ENCODE measurements around the gene CEL.

CEL gene

DNA sequence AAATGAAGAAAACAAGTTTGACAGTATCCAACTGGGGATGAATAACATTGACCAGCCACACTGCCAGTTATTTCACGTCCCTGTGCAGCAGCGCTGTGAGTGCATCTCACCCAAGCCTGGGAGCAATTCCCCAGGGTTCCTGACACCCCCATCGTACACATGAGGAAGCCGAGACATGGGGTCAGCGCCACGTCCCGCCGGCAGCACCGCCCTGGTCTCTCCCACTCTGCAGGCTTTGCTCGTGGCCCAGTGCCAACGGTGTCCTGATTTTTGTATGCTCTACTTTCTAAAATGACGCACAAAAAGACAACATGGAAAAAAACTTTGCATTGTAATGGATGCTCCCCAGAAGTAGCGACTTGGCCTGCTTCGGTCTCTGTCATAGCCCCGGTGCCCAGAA is 16.6 kb upstream of the CEL start:
- TF ChIP-seq BACH2 (CRISPR knock-in tag; IDR thresholded peaks at IDR 0.05; ENCODE audit: borderline replicate concordance), result no peak
- TF ChIP-seq ZNF70 (CRISPR knock-in tag; IDR thresholded peaks at IDR 0.05), result no peak
- TF ChIP-seq GLIS3 (CRISPR knock-in tag; IDR thresholded peaks at IDR 0.05), result no peak
- TF ChIP-seq TOX (CRISPR knock-in tag; IDR thresholded peaks at IDR 0.05; ENCODE audit: borderline replicate concordance), result no peak
- TF ChIP-seq ESRRG (CRISPR knock-in tag; IDR thresholded peaks at IDR 0.05), result no peak
- TF ChIP-seq SNAI2 (CRISPR knock-in tag; IDR thresholded peaks at IDR 0.05), result no peak
- no peak for TF ChIP-seq ZNF565 (CRISPR knock-in tag; conservative IDR thresholded peaks at IDR 0.05; ENCODE audit: low read depth)
- no peak for TF ChIP-seq POU6F1 (CRISPR knock-in tag; IDR thresholded peaks at IDR 0.05; ENCODE audit: borderline replicate concordance, low read depth)
- no peak for TF ChIP-seq PPARA (CRISPR knock-in tag; IDR thresholded peaks at IDR 0.05; ENCODE audit: borderline replicate concordance)
- ATAC-seq, result no peak

- ATAC-seq, result no peak
- TF ChIP-seq PPARA (CRISPR knock-in tag; IDR thresholded peaks at IDR 0.05; ENCODE audit: borderline replicate concordance) (no peak), ZC3H10 (CRISPR knock-in tag; IDR thresholded peaks at IDR 0.05) (no peak), ZNF8 (CRISPR knock-in tag; IDR thresholded peaks at IDR 0.05) (no peak), SNAI2 (CRISPR knock-in tag; IDR thresholded peaks at IDR 0.05) (no peak), POU6F1 (CRISPR knock-in tag; IDR thresholded peaks at IDR 0.05; ENCODE audit: borderline replicate concordance, low read depth) (no peak), CSDC2 (CRISPR knock-in tag; IDR thresholded peaks at IDR 0.05) (no peak), ISL1 (CRISPR knock-in tag; IDR thresholded peaks at IDR 0.05) (no peak), ARNTL (CRISPR knock-in tag; IDR thresholded peaks at IDR 0.05; ENCODE audit: borderline replicate concordance, low read depth) (no peak), BACH2 (CRISPR knock-in tag; IDR thresholded peaks at IDR 0.05; ENCODE audit: borderline replicate concordance) (no peak), TOX (CRISPR knock-in tag; IDR thresholded peaks at IDR 0.05; ENCODE audit: borderline replicate concordance) (no peak), ZFP30 (CRISPR knock-in tag; IDR thresholded peaks at IDR 0.05) (no peak), ZNF70 (CRISPR knock-in tag; IDR thresholded peaks at IDR 0.05) (no peak), ZNF565 (CRISPR knock-in tag; conservative IDR thresholded peaks at IDR 0.05; ENCODE audit: low read depth) (no peak), ZFP3 (CRISPR knock-in tag; IDR thresholded peaks at IDR 0.05) (no peak), TCF4 (CRISPR knock-in tag; IDR thresholded peaks at IDR 0.05; ENCODE audit: borderline replicate concordance) (no peak), GLIS3 (CRISPR knock-in tag; IDR thresholded peaks at IDR 0.05) (no peak)
- TF ChIP-seq, protein P1, sequence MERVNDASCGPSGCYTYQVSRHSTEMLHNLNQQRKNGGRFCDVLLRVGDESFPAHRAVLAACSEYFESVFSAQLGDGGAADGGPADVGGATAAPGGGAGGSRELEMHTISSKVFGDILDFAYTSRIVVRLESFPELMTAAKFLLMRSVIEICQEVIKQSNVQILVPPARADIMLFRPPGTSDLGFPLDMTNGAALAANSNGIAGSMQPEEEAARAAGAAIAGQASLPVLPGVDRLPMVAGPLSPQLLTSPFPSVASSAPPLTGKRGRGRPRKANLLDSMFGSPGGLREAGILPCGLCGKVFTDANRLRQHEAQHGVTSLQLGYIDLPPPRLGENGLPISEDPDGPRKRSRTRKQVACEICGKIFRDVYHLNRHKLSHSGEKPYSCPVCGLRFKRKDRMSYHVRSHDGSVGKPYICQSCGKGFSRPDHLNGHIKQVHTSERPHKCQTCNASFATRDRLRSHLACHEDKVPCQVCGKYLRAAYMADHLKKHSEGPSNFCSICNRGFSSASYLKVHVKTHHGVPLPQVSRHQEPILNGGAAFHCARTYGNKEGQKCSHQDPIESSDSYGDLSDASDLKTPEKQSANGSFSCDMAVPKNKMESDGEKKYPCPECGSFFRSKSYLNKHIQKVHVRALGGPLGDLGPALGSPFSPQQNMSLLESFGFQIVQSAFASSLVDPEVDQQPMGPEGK (CRISPR knock-in tag; IDR thresholded peaks at IDR 0.05; ENCODE audit: borderline replicate concordance), result no peak
- TF ChIP-seq, protein P2, sequence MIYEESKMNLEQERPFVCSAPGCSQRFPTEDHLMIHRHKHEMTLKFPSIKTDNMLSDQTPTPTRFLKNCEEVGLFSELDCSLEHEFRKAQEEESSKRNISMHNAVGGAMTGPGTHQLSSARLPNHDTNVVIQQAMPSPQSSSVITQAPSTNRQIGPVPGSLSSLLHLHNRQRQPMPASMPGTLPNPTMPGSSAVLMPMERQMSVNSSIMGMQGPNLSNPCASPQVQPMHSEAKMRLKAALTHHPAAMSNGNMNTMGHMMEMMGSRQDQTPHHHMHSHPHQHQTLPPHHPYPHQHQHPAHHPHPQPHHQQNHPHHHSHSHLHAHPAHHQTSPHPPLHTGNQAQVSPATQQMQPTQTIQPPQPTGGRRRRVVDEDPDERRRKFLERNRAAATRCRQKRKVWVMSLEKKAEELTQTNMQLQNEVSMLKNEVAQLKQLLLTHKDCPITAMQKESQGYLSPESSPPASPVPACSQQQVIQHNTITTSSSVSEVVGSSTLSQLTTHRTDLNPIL (CRISPR knock-in tag; IDR thresholded peaks at IDR 0.05; ENCODE audit: low read depth), result no peak
- TF ChIP-seq, protein P3, sequence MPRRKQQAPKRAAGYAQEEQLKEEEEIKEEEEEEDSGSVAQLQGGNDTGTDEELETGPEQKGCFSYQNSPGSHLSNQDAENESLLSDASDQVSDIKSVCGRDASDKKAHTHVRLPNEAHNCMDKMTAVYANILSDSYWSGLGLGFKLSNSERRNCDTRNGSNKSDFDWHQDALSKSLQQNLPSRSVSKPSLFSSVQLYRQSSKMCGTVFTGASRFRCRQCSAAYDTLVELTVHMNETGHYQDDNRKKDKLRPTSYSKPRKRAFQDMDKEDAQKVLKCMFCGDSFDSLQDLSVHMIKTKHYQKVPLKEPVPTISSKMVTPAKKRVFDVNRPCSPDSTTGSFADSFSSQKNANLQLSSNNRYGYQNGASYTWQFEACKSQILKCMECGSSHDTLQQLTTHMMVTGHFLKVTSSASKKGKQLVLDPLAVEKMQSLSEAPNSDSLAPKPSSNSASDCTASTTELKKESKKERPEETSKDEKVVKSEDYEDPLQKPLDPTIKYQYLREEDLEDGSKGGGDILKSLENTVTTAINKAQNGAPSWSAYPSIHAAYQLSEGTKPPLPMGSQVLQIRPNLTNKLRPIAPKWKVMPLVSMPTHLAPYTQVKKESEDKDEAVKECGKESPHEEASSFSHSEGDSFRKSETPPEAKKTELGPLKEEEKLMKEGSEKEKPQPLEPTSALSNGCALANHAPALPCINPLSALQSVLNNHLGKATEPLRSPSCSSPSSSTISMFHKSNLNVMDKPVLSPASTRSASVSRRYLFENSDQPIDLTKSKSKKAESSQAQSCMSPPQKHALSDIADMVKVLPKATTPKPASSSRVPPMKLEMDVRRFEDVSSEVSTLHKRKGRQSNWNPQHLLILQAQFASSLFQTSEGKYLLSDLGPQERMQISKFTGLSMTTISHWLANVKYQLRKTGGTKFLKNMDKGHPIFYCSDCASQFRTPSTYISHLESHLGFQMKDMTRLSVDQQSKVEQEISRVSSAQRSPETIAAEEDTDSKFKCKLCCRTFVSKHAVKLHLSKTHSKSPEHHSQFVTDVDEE (CRISPR knock-in tag; IDR thresholded peaks at IDR 0.05), result no peak
These were observed 15.4 kb upstream of the CEL start for GRCh38 chr9:133046196-133046899.

GRCh38 chr9:133046900-133047295 is 14.9 kb upstream of the CEL start:
- no peak for ATAC-seq
- TF ChIP-seq ZFP30 (CRISPR knock-in tag; IDR thresholded peaks at IDR 0.05), result no peak

Measured in SK-N-SH treated with all-trans-retinoic acid at 6 μM for 48 hours (cell line).